Stimulated activated CD4-positive, alpha-beta T cell treated with anti-CD3 and anti-CD28 coated beads, Interleukin-4, amount 100 ng/mL, for 1 hour (primary cell): ENCODE results near the gene CDADC1.

Source experiments
- DNase-seq: peaks from one replicate; pipeline ENCODE4 v3.0.0-alpha.2; 2020

Gene CDADC1

DNA sequence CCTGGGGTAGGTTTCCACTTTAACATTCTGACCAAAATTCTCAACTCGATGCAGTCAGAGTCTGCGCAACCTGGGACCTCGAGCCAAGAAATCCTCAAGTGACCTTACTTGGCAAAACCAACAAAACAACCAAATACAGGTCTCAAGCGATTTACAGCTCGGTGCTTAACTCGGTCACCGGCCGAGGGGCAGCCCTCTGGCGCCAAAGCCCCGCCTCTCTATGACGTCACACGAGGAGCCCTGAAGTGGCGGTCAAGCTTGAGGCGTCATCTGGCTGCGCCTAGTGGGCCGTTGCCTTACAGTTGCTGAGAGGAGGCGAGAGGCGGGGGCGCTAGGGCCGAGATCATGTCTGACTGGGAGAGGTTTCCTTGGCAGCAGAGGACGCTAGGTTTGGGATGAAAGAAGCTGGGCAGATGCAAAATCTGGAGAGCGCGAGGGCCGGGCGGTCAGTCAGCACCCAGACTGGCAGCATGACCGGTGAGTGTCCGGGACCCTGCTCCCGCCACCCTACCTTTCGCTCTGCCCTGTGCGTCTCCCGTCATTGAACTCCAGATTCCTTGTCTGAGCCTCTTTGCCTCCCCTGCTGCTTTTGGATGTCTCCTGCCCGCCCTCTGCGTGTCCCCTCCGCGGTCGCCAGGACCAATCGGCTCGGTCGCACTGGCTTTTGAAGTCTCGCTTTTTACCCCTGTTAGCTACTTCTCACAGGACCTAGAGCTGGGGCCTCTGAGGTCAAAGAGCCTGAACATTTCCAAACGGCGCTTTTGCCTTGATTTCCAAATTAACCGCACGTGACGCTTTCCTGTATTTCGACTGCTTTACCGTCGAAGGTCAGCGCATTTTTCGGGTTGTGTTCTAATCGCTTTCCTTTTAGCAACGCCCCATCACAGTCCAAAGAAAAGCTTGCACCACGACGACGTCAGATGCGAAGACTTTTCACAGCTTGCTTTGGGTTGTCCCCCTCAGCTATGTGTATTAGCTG is at the start of gene CDADC1:
Gene CDADC1, plus strand, starts transcription at position 283 of the 979 bp plus-strand sequence. Its CDS starts 113 bp downstream, at position 396.
- peak; percentile 87 for DNase-seq

DNA sequence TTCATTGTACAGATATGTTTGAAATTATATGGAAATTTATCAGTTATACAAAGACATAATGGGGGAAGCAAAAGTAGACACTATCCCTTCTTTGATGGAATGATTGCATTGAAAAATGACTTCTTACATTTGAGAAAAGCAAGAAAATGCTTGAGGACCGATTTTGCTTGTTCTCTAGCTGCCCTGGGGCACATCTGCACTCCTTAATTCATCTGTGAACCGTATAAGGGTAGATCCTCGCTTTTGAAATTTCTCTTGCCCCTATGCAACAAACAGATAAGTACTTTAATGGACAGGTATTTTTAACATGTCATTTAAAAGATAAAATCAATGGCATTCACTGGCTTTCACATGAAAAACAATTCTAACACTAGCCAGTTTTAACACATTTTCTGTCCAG is 41.1 kb upstream of the CDADC1 start:
- no peak for DNase-seq

DNA sequence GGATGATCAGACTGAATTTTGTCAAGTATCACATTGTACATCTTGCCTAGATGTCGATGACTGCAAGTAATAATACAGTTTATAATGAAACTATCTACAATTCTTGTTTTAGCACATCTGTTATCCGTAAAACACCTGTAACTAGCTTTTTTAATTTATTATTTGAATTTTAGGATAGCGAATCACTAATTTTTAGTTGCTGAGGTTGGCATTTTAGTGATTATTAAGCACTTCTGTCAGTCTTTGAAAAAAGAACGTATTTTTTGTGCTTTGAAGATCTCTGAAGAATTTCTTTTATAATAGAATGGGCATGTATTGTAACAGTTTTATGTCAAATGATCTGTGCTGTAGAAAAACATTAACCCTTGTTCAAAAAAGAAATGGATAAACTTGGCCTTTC is 39.1 kb upstream of the CDADC1 start:
- no peak for DNase-seq

DNA sequence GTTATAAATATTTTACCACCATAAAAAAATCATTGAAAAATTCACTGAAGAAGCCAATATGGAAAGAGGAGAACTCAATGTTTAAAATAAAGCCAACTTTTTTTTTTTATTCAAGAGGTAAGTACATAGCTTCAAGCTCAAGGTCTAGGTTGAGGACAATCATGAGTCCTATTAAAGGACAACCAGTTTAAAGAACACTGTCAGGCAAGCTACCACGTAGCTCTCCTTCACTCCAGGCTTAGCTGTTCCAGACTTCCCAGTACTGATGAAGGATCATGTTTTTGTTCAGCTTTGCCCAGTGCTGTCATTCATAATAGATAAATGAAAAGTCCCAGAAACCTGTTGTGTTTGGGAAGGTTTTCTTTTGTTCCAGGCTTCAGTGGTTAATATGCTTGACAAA is 37.6 kb upstream of the CDADC1 start:
- DNase-seq = no peak

DNA sequence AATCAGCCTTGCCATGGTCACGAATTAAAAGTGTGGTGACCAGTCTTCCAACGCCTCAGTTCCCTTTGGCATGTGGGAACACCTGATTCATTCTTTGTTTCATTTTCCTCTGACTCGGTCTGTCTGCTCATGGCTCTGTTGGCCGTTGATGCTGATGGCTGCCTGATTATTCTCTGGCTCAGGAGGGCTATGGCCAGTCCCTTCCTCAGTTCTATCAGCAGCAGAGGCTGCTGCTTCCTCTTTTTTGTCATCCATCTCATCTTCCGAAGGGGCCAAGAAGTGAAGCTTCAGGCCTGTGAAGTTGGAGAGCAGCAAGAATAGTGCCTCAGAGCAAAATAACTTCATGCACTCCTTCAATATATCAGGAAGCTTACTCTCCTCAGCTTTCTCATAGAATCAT is 37.1 kb upstream of the CDADC1 start:
- DNase-seq = no peak

DNA sequence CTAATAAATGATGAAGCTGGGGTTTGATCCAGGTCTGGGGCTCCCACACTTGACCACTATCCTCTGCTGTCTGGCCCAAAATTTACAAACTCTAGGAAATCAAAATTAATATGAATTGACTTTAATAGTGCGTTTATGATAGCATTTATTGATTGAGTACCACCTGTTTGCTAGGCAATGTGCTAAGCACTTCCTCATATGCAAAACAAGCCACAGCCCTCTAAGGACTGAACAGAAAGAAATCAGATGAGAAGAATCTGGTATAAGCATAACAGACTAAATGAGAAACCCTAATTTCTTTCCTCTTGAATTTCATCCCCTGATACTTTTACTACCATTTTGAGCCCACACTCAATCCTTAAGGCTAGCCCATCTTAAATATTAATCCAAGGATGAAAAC is 34.2 kb upstream of the CDADC1 start:
- DNase-seq = no peak

DNA sequence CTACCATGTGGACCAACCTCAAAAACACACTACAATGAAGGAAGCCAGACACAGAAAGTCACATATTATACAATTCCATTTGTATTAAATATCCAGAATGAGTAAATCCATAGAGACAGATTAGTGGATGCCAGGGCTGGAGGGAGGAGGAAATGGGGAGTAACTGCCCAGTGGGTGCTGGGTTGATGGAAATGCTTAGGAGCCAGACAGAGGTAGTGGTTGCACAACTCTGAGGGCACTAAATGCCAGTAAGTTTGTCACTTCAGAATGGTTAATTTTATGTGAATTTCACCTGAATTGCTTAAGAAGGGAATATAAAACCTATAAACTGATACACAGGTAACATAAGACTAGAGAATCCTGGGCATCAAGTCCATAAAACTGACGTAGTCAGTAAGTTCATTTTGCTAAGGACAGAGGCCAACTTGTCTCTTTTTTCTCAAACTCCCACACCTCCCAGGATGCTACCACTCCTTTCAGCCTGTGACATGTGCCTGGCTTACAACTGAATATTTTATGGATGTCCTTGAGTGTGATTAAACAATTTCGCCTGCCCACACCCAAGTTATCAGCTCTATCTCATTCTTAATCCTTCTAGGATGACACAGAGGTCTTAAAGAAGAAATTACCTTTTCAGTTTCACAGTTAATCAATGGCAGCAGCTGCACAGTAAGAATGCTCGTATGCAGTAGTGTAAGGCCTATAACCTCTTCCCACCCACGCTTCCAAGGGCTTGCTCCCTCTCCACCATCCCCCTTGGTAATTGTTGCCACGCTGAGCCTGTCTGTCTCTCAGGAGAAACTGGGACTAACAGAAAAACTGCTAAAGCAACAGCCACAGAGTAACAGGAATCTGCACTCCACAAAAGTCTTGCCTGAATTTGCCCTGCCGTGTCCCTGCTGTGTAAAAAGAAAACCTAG is 33.5 kb upstream of the CDADC1 start:
- DNase-seq = no peak

DNA sequence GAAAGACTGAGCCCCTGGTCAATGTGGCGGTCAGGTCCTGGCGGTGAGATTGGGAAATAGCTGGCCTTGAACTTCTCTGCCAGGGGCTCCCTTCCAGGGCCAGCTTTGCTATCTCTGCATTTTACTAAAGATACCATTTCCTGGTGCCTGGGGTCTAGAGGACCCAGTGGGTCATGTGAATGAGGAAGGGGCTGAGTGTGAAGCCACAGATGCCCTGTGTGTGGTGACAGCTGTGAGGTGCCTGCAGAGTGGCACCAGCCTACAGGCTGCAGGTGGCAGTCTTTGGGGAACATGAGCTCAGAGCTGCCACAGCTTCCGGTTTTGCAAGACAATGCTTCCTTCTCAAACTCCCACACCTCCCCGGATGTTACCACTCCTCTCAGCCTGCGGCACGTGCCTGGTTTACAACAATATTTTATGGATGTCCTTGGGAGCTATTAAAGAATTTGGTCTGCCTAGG is 32.8 kb upstream of the CDADC1 start:
- DNase-seq = peak; percentile 30

DNA sequence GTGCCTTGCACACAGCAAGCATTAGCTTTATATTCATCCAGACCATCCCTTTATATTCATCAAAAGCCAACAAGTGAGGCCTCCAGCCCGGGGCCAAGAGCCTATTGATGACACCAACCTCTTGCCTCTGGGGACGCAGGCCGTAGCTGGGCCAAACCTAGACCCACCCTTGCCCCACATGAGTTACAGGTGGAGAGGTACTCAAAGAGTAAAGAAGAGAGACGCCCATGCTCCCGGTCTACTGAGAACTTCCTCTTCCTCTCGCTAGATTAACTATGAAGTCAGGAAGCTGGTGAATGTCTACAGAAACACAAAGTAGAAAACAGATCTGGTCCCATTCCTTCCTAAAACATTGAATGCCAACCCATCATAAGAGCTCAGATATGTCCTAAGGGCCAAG is 31.4 kb upstream of the CDADC1 start:
- DNase-seq = no peak

DNA sequence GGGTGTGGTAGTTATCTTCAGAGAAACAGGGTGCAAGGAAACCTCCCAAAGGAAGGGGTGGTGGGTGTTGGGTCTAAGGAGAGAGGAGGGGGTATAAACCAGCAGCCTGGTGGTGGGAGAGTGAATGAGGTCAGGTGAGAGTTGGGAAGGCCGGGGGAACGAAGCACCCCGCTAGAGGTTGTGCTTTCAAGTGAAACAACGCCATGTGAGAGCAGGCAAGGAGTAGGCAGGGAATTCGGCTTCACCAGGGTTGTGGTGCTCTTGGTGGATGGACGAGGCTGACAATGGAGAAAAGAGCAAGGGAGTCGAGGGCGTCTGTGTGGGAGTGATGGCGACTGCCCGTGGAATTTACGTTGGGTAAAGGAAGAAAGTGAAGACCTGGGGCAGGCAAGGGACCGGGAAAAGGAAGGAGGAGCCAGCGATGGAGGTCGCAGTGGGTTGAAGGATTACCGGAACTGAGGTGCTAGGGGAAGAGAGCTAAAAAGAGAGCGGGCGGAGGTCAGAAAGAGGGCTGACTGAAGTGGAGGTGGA is 29.7 kb upstream of the CDADC1 start:
- DNase-seq = no peak

DNA sequence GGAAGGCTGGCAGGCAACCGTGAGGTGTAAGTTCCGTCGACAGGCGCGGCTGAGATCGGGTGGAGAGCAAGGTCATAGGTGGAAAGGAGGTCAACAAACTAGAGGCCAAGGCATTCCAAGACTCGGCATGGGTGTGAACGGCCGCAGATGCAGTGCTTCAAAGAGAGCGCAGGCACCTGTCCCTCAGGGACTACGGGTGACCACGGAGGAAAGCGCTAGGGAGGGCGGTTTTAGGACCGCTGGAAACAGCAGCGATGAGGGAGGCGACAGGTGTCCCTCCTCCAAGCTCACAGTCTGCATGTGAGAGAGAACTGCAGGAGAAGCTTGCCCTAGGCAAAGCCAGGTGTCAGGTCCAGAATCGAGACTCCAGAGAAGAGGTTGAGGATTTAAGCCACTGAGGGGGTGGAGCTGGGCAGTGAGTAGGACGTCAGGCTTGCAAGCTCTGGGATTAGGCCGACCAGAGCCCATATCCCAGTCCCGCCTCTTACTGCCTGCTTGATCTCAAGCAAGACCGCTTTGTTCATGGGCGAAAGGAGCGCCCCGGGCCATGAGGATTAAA is 29.2 kb upstream of the CDADC1 start:
- no peak for DNase-seq

DNA sequence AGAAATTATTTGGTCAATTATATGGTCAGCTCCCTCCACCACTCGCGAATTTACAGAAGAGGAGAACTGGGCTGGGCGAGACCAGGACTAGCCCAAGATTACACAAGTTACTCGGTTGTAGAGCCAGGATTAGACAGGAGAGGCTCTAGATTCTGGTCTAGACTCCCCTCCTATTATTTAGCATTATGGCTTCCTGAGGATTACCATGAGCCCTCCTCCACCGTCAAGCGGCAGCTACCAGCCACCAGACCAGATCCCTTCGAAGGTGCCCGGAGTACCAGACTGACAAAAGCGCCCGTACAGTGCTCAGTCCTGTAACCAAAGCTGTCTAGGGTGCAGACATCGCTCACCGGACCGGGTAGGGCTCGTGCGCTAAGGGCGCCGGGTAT is 28.1 kb upstream of the CDADC1 start:
- no peak for DNase-seq

DNA sequence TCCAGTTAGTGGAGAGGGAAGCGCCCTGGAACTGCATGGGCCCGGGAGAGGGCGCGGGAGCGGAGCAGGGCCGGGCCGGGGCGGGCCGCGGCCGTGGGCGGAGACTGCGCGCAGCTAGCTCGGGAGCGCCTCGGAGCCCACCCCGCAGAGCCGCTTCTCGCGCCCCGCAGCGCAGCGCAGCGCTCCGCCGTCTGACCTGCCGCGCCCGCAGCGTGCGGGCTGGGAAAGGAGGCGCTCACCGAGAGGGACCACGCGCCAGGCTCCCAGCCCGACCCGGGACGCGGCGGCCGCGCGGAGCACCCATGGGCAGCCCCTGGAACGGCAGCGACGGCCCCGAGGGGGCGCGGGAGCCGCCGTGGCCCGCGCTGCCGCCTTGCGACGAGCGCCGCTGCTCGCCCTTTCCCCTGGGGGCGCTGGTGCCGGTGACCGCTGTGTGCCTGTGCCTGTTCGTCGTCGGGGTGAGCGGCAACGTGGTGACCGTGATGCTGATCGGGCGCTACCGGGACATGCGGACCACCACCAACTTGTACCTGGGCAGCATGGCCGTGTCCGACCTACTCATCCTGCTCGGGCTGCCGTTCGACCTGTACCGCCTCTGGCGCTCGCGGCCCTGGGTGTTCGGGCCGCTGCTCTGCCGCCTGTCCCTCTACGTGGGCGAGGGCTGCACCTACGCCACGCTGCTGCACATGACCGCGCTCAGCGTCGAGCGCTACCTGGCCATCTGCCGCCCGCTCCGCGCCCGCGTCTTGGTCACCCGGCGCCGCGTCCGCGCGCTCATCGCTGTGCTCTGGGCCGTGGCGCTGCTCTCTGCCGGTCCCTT is 27.5 kb upstream of the CDADC1 start, which contains the start of gene MLNR:
Gene MLNR, plus strand, starts transcription at position 303 of the 820 bp plus-strand sequence. Its CDS starts 0 bp downstream, at position 303.
- DNase-seq = peak; percentile 49

DNA sequence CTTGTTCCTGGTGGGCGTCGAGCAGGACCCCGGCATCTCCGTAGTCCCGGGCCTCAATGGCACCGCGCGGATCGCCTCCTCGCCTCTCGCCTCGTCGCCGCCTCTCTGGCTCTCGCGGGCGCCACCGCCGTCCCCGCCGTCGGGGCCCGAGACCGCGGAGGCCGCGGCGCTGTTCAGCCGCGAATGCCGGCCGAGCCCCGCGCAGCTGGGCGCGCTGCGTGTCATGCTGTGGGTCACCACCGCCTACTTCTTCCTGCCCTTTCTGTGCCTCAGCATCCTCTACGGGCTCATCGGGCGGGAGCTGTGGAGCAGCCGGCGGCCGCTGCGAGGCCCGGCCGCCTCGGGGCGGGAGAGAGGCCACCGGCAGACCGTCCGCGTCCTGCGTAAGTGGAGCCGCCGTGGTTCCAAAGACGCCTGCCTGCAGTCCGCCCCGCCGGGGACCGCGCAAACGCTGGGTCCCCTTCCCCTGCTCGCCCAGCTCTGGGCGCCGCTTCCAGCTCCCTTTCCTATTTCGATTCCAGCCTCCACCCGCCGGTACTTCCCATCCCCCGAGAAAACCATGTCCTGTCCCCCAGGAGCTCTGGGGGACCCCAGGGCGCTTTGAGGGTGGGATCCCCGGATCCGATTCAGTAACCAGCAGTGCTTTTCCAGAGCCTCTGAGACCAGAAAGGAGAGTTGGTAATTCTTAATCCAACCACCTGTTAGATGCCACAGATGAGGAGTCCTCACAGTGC is 26.7 kb upstream of the CDADC1 start:
- DNase-seq = no peak

DNA sequence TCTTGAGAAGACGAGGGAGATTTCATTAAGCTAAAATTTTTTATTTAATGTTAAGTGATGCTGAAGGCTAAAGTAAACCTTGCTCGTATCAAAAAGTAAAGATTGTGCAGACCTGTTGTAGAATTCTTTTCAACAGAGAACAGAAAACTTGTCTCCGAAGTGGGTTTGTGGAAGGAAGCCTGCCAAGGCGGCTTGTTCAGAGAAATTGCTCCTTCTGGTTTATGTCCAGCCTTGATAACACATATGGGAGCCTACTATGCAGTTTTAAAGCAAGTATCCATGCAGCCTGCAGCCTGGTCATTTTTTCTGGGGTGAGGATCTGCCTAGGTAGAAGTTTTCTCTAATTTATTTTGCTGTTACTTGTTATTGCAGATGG is 26.1 kb upstream of the CDADC1 start:
- no peak for DNase-seq

DNA sequence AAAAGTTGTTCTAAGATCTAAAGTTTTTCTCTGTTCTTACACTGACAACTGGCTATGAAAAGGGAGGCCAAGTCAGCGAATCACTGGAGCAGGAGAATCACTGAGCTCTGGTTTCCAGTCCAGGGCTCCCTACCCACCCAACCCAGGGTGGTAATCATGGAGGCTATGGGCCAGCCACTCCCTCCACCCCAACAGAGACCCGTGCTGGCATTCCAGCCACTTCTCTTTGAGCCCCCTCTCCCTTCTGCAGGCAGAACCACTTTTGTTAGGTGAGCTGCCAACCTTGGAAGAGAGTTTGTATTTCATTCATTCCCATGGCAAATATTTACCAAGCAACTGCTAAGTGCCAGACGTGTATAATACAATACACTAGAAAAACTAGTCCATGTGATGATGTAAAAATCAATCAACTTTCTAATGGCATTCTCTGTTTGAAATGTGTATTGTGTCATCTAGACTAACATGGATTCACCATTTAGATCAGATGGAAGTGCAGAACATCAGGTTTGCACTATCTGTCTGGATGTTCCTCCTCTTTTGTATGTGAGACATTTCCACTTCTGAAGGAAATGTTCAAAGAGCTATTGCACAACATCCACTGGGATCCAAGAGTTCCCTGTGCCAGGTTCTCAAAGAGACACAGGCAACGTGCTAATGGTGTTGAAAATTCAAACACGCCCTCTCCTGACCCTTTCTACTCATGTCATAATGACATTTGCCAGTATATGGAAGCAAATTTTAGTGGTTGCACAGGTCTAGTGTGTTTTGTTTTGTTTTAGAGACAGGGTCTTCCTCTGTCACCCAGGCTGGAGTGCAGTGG is 22.3 kb upstream of the CDADC1 start:
- DNase-seq = no peak

DNA sequence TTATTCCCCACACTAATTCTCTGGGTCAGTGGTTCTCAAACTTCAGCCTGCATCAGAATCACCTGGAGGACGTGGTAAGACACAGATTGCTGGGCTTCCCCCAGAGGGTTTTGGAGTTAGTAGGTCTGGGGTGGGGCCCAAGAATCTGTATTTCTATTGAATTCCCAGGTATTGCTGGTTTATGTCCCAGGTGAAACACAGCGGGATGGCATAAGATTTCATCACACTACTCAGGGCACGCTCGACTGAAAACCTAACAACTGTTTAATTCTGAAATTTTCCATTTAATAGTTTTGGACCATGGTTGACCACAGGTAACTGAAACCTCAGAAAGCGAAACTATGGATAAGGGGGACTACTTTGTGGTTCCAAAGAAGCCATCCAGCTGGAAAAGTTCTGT is 21.1 kb upstream of the CDADC1 start:
- no peak for DNase-seq

DNA sequence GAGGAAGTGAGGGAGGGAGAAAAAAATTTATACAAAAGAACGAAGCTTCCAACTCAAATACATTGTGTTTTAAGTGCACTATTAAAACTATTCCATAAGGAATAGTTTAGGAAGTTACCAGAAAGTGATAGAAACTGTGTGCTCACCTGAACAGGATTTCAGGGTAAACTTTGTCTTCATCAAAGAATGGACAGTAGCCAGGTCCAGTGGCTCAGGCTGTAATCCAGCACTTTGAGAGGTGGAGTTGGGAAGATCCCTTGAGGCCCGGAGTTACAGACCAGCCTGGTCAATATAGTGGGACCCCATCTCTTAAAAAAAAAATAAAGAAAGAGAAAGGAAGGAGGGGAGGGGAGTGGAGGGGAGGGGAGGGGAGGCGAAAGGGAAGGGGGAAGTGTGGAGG is 13.0 kb upstream of the CDADC1 start:
- no peak for DNase-seq

DNA sequence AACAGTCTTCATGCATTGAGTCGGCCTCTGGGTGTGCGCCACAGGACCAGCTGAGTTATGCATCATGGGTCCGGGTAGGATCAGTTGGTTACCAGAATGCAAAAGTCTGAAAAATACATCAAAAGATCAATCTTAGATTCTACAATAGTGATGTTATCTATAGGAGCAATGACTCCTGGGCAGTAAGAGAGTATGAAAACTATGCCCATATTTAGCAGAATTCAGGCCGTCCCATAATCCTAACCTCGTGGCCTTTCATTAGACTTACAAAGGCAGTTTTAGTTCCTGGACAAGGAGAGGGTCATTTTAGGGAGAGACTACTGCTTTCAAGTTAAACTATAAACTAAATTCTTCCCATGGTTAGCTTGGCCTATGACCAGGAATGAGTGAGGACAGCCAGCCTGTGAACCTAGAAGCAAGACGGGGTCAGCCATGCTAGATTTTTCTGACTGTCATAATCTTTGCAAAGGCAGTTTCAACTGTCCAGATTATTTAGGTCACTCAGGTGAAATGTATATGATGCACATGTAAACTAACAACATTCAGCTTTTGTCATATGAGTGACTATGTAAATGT is 11.8 kb upstream of the CDADC1 start:
- no peak for DNase-seq

DNA sequence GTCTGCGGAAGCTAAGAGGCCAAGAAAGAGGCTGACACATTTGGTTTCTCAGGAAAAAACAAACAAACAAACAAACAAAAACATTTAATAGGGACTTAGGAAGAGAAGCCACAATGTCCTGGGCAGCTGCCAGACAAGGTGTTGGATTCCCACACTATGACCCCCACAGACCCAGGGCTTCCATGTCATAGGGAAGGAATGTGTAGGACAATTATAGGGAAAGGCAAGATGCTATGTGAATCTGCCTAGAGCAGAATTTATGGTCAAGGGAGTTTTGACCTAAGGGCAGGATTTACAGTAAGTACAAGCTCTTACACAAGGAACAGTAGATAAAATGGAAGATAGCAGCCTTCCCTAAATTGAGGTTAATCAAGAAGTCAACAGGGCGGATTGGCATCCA is 9.1 kb upstream of the CDADC1 start:
- no peak for DNase-seq
